ENCODE measurements around the gene SPACA1. TPM values are rescaled to one million over a fixed set of nuclear protein-coding genes. Genes with fewer than 3 reads are reported as not detected.

The SPACA1 gene
- total RNA-seq, 4 donors from 2014 or later: not detected

GRCh38 chr6:88077305-88077704 is 29.7 kb downstream of the SPACA1 start:
- Histone ChIP-seq H3K4me3 (no peak overlapping the region), H3K36me3 (no peaks in the 10 kb centered on the region), H3K9me3 (no peaks in the 10 kb centered on the region), H3K27me3 (no peaks in the 10 kb centered on the region), H3K27ac (no peak overlapping the region), H3K4me1 (no peaks in the 10 kb centered on the region)
- no peak for DNase-seq
- TF ChIP-seq POLR2A (IDR thresholded peaks at IDR 0.05): no peak
- TF ChIP-seq CTCF (IDR thresholded peaks at IDR 0.05): no peak
- intact Hi-C loops (cut with DNase I; ENCODE audit: low total_unique reads): no loop called here

GRCh38 chr6:88086792-88087191 is 39.2 kb downstream of the SPACA1 start:
- no peaks in the 10 kb centered on the region for H3K27me3 ChIP-seq
- H3K4me1 ChIP-seq: no peaks in the 10 kb centered on the region
- no peak overlapping the region for H3K4me3 ChIP-seq
- no peaks in the 10 kb centered on the region for H3K9me3 ChIP-seq
- no peaks in the 10 kb centered on the region for H3K36me3 ChIP-seq
- H3K27ac ChIP-seq: no peak overlapping the region
- TF ChIP-seq POLR2A (IDR thresholded peaks at IDR 0.05) (no peak), CTCF (IDR thresholded peaks at IDR 0.05) (no peak)
- no peak for DNase-seq
- intact Hi-C loops (cut with DNase I; ENCODE audit: low total_unique reads): no loop called here

- Histone ChIP-seq H3K27ac (no peak overlapping the region), H3K4me3 (no peak overlapping the region), H3K4me1 (no peaks in the 10 kb centered on the region), H3K36me3 (no peaks in the 10 kb centered on the region), H3K9me3 (no peaks in the 10 kb centered on the region), H3K27me3 (no peaks in the 10 kb centered on the region)
- TF ChIP-seq POLR2A (IDR thresholded peaks at IDR 0.05) (no peak), CTCF (IDR thresholded peaks at IDR 0.05) (no peak)
- DNase-seq: no peak
- intact Hi-C loops (cut with DNase I; ENCODE audit: low total_unique reads): no loop called here
These were observed 42.1 kb downstream of the SPACA1 start for GRCh38 chr6:88089708-88090107.

- H3K27me3 ChIP-seq: no peaks in the 10 kb centered on the region
- TF ChIP-seq POLR2A (IDR thresholded peaks at IDR 0.05): no peak
- no peak for TF ChIP-seq CTCF (IDR thresholded peaks at IDR 0.05)
- no peak overlapping the region for H3K27ac ChIP-seq
- DNase-seq: no peak
- intact Hi-C loops (cut with DNase I; ENCODE audit: low total_unique reads): no loop called here
- no peaks in the 10 kb centered on the region for H3K9me3 ChIP-seq
- no peak overlapping the region for H3K4me3 ChIP-seq
- no peaks in the 10 kb centered on the region for H3K4me1 ChIP-seq
- H3K36me3 ChIP-seq: no peaks in the 10 kb centered on the region
These were observed 58.2 kb downstream of the SPACA1 start for GRCh38 chr6:88105741-88106340.

- TF ChIP-seq CTCF (IDR thresholded peaks at IDR 0.05): no peak
- TF ChIP-seq POLR2A (IDR thresholded peaks at IDR 0.05): no peak
- no peaks in the 10 kb centered on the region for H3K4me1 ChIP-seq
- H3K36me3 ChIP-seq: no peaks in the 10 kb centered on the region
- no peak overlapping the region for H3K27ac ChIP-seq
- no peak overlapping the region for H3K4me3 ChIP-seq
- H3K9me3 ChIP-seq: no peaks in the 10 kb centered on the region
- no peaks in the 10 kb centered on the region for H3K27me3 ChIP-seq
- intact Hi-C loops (cut with DNase I; ENCODE audit: low total_unique reads): no loop called here
- no peak for DNase-seq
These were observed 59.6 kb downstream of the SPACA1 start for GRCh38 chr6:88107241-88107640.
